LNCAP (cell line): Measurements from ENCODE around the gene AP5S1.
A peak's percentile ranks its signal among the peaks of the same experiment; 100 is the strongest.

ENCODE experiments used
- CTCF ChIP-seq: fragments of 450-650 bp; IDR thresholded peaks from 2 replicates; pipeline ENCODE4 v1.5.1; 2017; ENCODE audit warnings: mild to moderate bottlenecking

Gene AP5S1

GRCh38 chr20:3818155-3819151 lies 1.9 kb upstream of the AP5S1 start:
- peak; percentile 57 for TF ChIP-seq CTCF

- TF ChIP-seq CTCF, result no peak
Observed at GRCh38 chr20:3819411-3820047, 818 bp upstream of the AP5S1 start.

- TF ChIP-seq CTCF, result no peak
Observed at GRCh38 chr20:3820901-3821727, 767 bp downstream of the AP5S1 start.

GRCh38 chr20:3821996-3822395 lies 1.6 kb downstream of the AP5S1 start:
- no peak for TF ChIP-seq CTCF

- no peak for TF ChIP-seq CTCF
Observed at GRCh38 chr20:3823881-3824280, 3.5 kb downstream of the AP5S1 start.

GRCh38 chr20:3825526-3825925 lies 5.2 kb downstream of the AP5S1 start:
- TF ChIP-seq CTCF, result no peak

GRCh38 chr20:3826420-3826819 lies 6.1 kb downstream of the AP5S1 start:
- TF ChIP-seq CTCF, result no peak
